A549 (cell line): Measurements from ENCODE around the gene REC8. TPM values are rescaled to one million over a fixed set of nuclear protein-coding genes. Genes with fewer than 3 reads are reported as not detected.

ENCODE experiments used
- ATAC-seq, 2 experiments: fragments of 200-7000 bp in 1 of 2; fragments of >200 bp in 1 of 2; cut with Nextera tagmentation in 1 of 2; cut with Tn5 transposase in 1 of 2; 3 replicates each; pipeline versions ENCODE4 v1.8.0 to v1.9.1; 2018 to 2020; ENCODE audit warnings: mild to moderate bottlenecking in 1 of 2, moderate library complexity in 1 of 2
- CTCF ChIA-PET: fragments of 300-600 bp; sonication (Branson Sonifier 250); formaldehyde crosslinking; extraction: SDS; loops from one replicate; lab custom pipeline; 2021; ENCODE audit warnings: antibody characterized with exemption, inconsistent platforms; lab: Yijun Ruan, JAX
- POLR2A ChIA-PET: fragments of 350-600 bp; formaldehyde crosslinking; extraction: SDS; loops from one replicate; lab custom pipeline; 2021; ENCODE audit warnings: antibody characterized with exemption, inconsistent platforms; lab: Yijun Ruan, JAX
- DNase-seq, 2 experiments: peaks; one replicate each; pipeline versions ENCODE4 v3.0.0 to v3.0.0-alpha.2; 2011 to 2016; ENCODE audit warnings: low read depth in 1 of 2, low spot score in 1 of 2
- FAIRE-seq: peaks from 2 replicates; lab custom pipeline; 2011; peaks lifted over from hg19 to GRCh38; lab: Jason Lieb, UNC
- H3K27ac ChIP-seq, 2 experiments: fragments of >200 bp; sonication (Bioruptor Twin); formaldehyde crosslinking; 3 replicates each; pipeline ENCODE4 v1.5.1; 2016 to 2017
- H3K4me1 ChIP-seq: fragments of >200 bp; sonication (Bioruptor Twin); formaldehyde crosslinking; 3 replicates; pipeline ENCODE4 v1.6.1; 2016
- H3K4me2 ChIP-seq: fragments of >200 bp; sonication (Bioruptor Twin); formaldehyde crosslinking; 3 replicates; pipeline ENCODE4 v1.6.1; 2016
- H3K4me3 ChIP-seq: fragments of >200 bp; sonication (Bioruptor Twin); formaldehyde crosslinking; 3 replicates; pipeline ENCODE4 v1.5.1; 2016
- H3K9me3 ChIP-seq: fragments of >200 bp; sonication (Bioruptor Twin); formaldehyde crosslinking; 3 replicates; pipeline ENCODE4 v1.6.1; 2016
- CBX2 ChIP-seq: fragments of 200-600 bp; sonication (generic); IDR thresholded peaks from 2 replicates; pipeline ENCODE4 v1.6.1; 2016; ENCODE audit warnings: low read depth, mild to moderate bottlenecking, borderline replicate concordance
- CEBPB ChIP-seq, 2 experiments: fragments of >200 bp in 1 of 2; sonication (Bioruptor Twin) in 1 of 2; formaldehyde crosslinking in 1 of 2; IDR thresholded peaks; 2 replicates each; pipeline ENCODE4 v1.6.1; 2012 to 2016
- CHD4 ChIP-seq: fragments of 200-600 bp; sonication (generic); IDR thresholded peaks from 2 replicates; pipeline ENCODE4 v1.6.1; 2016; ENCODE audit warnings: antibody characterized with exemption, mild to moderate bottlenecking, borderline replicate concordance
- FOXS1 ChIP-seq: fragments of 250-450 bp; sonication (Bioruptor Pico); IDR thresholded peaks from 2 replicates; pipeline ENCODE4 v1.5.0; 2020; ENCODE audit warnings: mild to moderate bottlenecking, moderate library complexity
- HDAC2 ChIP-seq: fragments of 200-600 bp; sonication (generic); IDR thresholded peaks from 2 replicates; pipeline ENCODE4 v1.6.1; 2016
- HEYL ChIP-seq: fragments of 250-450 bp; sonication (Bioruptor Pico); IDR thresholded peaks from 2 replicates; pipeline ENCODE4 v1.8.0; 2021; ENCODE audit warnings: mild to moderate bottlenecking, moderate library complexity
- HOXB13 ChIP-seq: fragments of 250-450 bp; sonication (Bioruptor Pico); IDR thresholded peaks from 2 replicates; pipeline ENCODE4 v1.5.0; 2020; ENCODE audit warnings: low read depth, mild to moderate bottlenecking, moderate library complexity
- MAFK ChIP-seq: fragments of 450-650 bp; IDR thresholded peaks from 2 replicates; pipeline ENCODE4 v1.6.1; 2014; ENCODE audit not compliant: partially characterized antibody
- MYC ChIP-seq: IDR thresholded peaks from 2 replicates; pipeline ENCODE4 v1.6.1; 2012; ENCODE audit warnings: mild to moderate bottlenecking, inconsistent platforms, low read length, improper control_type of control experiment, borderline replicate concordance
- NPAS2 ChIP-seq: fragments of 250-450 bp; sonication (Bioruptor Pico); IDR thresholded peaks from 2 replicates; pipeline ENCODE4 v1.8.0; 2022; ENCODE audit warnings: mild to moderate bottlenecking, moderate library complexity, borderline replicate concordance
- RAD21 ChIP-seq, 2 experiments: fragments of >200 bp in 1 of 2; sonication (Bioruptor Twin) in 1 of 2; formaldehyde crosslinking in 1 of 2; IDR thresholded peaks in 1 of 2; conservative IDR thresholded peaks in 1 of 2; 2 replicates in 1 of 2; 3 replicates in 1 of 2; pipeline ENCODE4 v1.6.1; 2012 to 2018; ENCODE audit warnings: inconsistent platforms in 1 of 2
- RFX5 ChIP-seq: fragments of 450-650 bp; IDR thresholded peaks from 2 replicates; pipeline ENCODE4 v1.7.1; 2014; ENCODE audit warnings: antibody characterized with exemption, mild to moderate bottlenecking, moderate library complexity
- RNF2 ChIP-seq: fragments of 200-600 bp; sonication (generic); IDR thresholded peaks from 2 replicates; pipeline ENCODE4 v1.6.1; 2016; ENCODE audit warnings: low read depth, mild to moderate bottlenecking, antibody characterized with exemption, moderate library complexity, borderline replicate concordance
- TFCP2L1 ChIP-seq: fragments of 250-450 bp; sonication (Bioruptor Pico); IDR thresholded peaks from 2 replicates; pipeline ENCODE4 v1.5.0; 2021; ENCODE audit warnings: mild to moderate bottlenecking
- ZFP36 ChIP-seq: fragments of 450-650 bp; IDR thresholded peaks from 2 replicates; pipeline ENCODE4 v1.6.1; 2014; ENCODE audit warnings: borderline replicate concordance; ENCODE audit not compliant: partially characterized antibody
- WGBS: methylation state at CpG from one replicate; pipeline ENCODE4 v1.1.6; 2017; ENCODE audit errors: missing lambda C conversion rate; 5-methylcytosine and 5-hydroxymethylcytosine counted together
- polyA plus RNA-seq, 4 experiments: library from polyadenylated mRNA; depleted of rRNA in 3 of 4; stranded (reverse); fragments of >200 nt; fragmentation: RNase III in 1 of 4; extraction: RNeasy Plus Mini Kit Qiagen cat#74134 plus additional on column Dnase treatment in 1 of 4; gene quantifications; 2 replicates in 3 of 4; 3 replicates in 1 of 4; pipeline ENCODE4 v1.2.3, GENCODE V29; 2011 to 2017
- TF ChIP-seq, protein P1 (sequence below): fragments of 200-600 bp; sonication (generic); IDR thresholded peaks from 2 replicates; pipeline ENCODE4 v1.6.1; 2016; ENCODE audit warnings: antibody characterized with exemption, mild to moderate bottlenecking, moderate library complexity
- TF ChIP-seq, protein P2 (sequence below): IDR thresholded peaks from 2 replicates; pipeline ENCODE4 v1.6.1; 2012
- TF ChIP-seq, protein P3 (sequence below): IDR thresholded peaks from 2 replicates; pipeline ENCODE4 v1.6.1; 2012

Gene REC8
- polyA plus RNA-seq, 2 of the 4 experiments (the other 2 are of a cell fraction): 1.9 to 4.2 TPM

GRCh38 chr14:24126939-24127338 is 44.9 kb upstream of the REC8 start (continued):
- TF ChIP-seq RNF2: no peak

- H3K4me2 ChIP-seq: no peak overlapping the region
- POLR2A ChIA-PET: interaction anchor here (2.2 kb wide), 1 partner anchor 8 kb away, joined by 7 read pairs; the partner anchor contains the start of gene PSME1
- H3K4me3 ChIP-seq: no peak overlapping the region
- DNase-seq: no peak
- H3K4me1 ChIP-seq: no peaks in the 10 kb centered on the region
- no peak for TF ChIP-seq ZFP36
- TF ChIP-seq, protein P1, sequence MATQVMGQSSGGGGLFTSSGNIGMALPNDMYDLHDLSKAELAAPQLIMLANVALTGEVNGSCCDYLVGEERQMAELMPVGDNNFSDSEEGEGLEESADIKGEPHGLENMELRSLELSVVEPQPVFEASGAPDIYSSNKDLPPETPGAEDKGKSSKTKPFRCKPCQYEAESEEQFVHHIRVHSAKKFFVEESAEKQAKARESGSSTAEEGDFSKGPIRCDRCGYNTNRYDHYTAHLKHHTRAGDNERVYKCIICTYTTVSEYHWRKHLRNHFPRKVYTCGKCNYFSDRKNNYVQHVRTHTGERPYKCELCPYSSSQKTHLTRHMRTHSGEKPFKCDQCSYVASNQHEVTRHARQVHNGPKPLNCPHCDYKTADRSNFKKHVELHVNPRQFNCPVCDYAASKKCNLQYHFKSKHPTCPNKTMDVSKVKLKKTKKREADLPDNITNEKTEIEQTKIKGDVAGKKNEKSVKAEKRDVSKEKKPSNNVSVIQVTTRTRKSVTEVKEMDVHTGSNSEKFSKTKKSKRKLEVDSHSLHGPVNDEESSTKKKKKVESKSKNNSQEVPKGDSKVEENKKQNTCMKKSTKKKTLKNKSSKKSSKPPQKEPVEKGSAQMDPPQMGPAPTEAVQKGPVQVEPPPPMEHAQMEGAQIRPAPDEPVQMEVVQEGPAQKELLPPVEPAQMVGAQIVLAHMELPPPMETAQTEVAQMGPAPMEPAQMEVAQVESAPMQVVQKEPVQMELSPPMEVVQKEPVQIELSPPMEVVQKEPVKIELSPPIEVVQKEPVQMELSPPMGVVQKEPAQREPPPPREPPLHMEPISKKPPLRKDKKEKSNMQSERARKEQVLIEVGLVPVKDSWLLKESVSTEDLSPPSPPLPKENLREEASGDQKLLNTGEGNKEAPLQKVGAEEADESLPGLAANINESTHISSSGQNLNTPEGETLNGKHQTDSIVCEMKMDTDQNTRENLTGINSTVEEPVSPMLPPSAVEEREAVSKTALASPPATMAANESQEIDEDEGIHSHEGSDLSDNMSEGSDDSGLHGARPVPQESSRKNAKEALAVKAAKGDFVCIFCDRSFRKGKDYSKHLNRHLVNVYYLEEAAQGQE: no peak
- no peak for TF ChIP-seq RFX5
- no peak for TF ChIP-seq CEBPB (IDR thresholded peaks at IDR 0.05)
- TF ChIP-seq, protein P2, sequence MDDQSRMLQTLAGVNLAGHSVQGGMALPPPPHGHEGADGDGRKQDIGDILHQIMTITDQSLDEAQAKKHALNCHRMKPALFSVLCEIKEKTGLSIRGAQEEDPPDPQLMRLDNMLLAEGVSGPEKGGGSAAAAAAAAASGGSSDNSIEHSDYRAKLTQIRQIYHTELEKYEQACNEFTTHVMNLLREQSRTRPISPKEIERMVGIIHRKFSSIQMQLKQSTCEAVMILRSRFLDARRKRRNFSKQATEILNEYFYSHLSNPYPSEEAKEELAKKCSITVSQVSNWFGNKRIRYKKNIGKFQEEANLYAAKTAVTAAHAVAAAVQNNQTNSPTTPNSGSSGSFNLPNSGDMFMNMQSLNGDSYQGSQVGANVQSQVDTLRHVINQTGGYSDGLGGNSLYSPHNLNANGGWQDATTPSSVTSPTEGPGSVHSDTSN: no peak
- TF ChIP-seq HDAC2: no peak
- TF ChIP-seq FOXS1 (CRISPR knock-in tag): no peak
- TF ChIP-seq MYC: no peak
- TF ChIP-seq MAFK: no peak
- H3K27ac ChIP-seq: no peak overlapping the region
- 81% methylated on average over 2 of the region's 2 CpGs for WGBS
- FAIRE-seq: no peak
- CTCF ChIA-PET: interaction anchor here (1.0 to 4.5 kb wide), 5 partner anchors 10 to 38 kb away, joined by 3 to 22 read pairs (median 4); partner anchors contain the start of genes EMC9 and IRF9
- no peaks in the 10 kb centered on the region for H3K9me3 ChIP-seq
- no peak for ATAC-seq
Measured at GRCh38 chr14:24127673-24128072, 44.2 kb upstream of the REC8 start.

DNA sequence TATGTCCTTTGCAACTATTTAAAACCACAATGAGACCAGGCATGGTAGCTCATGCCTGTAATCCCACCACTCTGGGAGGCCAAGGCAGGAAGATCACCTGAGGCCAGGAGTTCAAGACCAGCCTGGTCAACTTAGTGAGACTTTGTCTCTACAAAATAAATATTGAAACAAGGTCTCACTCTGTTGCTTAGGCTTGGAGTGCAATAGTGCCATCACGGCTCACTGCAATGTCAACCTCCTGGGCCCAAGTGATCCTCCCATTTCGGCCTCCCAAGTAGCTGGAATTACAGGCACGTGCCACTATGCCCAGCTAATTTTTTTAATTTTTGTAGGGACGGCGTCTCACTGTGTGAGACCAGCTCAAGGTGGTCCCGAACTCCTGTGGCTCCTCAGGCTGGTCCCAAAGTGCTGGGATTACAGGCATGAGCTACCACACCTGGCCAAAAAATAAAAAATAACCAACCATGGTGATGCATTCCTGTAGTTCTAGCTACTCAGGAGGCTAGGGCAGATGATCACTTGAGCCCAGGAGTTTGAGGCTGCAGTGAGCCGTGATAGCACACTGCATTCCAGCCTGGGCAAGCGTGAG is 42.4 kb upstream of the REC8 start:
- Histone ChIP-seq H3K4me2 (no peak overlapping the region), H3K4me3 (no peak overlapping the region), H3K27ac (no peak overlapping the region), H3K4me1 (no peaks in the 10 kb centered on the region), H3K9me3 (no peaks in the 10 kb centered on the region)
- DNase-seq (no peak), ATAC-seq (no peak), FAIRE-seq (no peak)
- no peak for TF ChIP-seq NPAS2 (CRISPR knock-in tag)
- no peak for TF ChIP-seq HOXB13 (CRISPR knock-in tag)
- TF ChIP-seq, protein P1: no peak
- no peak for TF ChIP-seq RAD21 (conservative IDR thresholded peaks at IDR 0.05 in 1 of 2, IDR thresholded peaks at IDR 0.05 in 1 of 2)
- no peak for TF ChIP-seq CBX2
- TF ChIP-seq, protein P3, sequence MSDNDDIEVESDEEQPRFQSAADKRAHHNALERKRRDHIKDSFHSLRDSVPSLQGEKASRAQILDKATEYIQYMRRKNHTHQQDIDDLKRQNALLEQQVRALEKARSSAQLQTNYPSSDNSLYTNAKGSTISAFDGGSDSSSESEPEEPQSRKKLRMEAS: no peak
- TF ChIP-seq HEYL: no peak
- no peak for TF ChIP-seq CHD4
- no peak for TF ChIP-seq TFCP2L1
- ChIA-PET POLR2A (no interaction called here), CTCF (interaction anchor here (0.7 to 1.6 kb wide), 5 partner anchors 11 to 39 kb away, joined by 3 read pairs; partner anchors contain the start of genes EMC9 and IRF9)
- 84% methylated on average over 8 of the region's 8 CpGs for WGBS
